ENCODE data around the gene AZIN2.

DNA sequence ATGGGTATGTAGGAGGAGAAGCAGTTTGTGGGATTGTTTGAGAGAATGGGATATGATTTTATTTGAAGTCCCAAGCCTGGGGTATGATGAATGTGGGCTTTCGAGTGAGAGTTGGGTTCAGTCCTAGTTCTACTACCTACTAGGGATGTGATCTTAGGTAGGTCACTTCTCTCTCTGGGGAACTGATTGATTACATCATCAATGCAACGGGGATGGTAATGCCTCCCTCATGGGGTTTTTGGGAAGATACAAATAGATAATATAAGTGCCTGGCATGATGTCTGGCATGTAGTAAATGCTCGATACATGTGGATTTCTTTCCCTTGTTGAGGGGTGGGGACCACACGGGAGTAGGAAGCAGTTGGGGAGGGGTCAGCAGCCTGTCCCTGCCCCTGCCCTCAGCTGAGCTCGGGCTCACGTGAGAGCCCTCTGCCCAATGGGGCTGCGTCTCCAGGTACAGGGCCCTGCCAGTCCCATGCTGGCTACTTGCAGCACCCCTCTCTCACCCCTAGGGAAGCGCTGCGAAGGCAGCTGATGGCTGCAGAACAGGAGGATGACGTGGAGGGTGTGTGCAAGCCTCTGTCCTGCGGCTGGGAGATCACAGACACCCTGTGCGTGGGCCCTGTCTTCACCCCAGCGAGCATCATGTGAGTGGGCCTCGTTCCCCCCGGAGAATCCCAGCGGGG, 38.7 kb downstream of the AZIN2 start:
- TF ChIP-seq, protein P1, sequence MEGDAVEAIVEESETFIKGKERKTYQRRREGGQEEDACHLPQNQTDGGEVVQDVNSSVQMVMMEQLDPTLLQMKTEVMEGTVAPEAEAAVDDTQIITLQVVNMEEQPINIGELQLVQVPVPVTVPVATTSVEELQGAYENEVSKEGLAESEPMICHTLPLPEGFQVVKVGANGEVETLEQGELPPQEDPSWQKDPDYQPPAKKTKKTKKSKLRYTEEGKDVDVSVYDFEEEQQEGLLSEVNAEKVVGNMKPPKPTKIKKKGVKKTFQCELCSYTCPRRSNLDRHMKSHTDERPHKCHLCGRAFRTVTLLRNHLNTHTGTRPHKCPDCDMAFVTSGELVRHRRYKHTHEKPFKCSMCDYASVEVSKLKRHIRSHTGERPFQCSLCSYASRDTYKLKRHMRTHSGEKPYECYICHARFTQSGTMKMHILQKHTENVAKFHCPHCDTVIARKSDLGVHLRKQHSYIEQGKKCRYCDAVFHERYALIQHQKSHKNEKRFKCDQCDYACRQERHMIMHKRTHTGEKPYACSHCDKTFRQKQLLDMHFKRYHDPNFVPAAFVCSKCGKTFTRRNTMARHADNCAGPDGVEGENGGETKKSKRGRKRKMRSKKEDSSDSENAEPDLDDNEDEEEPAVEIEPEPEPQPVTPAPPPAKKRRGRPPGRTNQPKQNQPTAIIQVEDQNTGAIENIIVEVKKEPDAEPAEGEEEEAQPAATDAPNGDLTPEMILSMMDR (conservative IDR thresholded peaks at IDR 0.05), result no peak
- no peak for TF ChIP-seq EZH2 (IDR thresholded peaks at IDR 0.05; ENCODE audit: low read depth)

Measured in PC-9 (cell line).